ENCODE data around the gene EHD4.

EHD4 gene

GRCh38 chr15:41995476-41995855 is 23.1 kb upstream of the EHD4 start (continued):
- TF ChIP-seq ZBTB44 (tag by site-specific recombination; IDR thresholded peaks at IDR 0.05) (no peak), ZNF324 (tag by site-specific recombination; IDR thresholded peaks at IDR 0.05) (no peak), ZBTB48 (tag by site-specific recombination; IDR thresholded peaks at IDR 0.05) (no peak), ZIC2 (tag by site-specific recombination; IDR thresholded peaks at IDR 0.05) (no peak), GLI2 (tag by site-specific recombination; IDR thresholded peaks at IDR 0.05; ENCODE audit: borderline replicate concordance, low read depth) (no peak), HOXD13 (CRISPR knock-in tag; IDR thresholded peaks at IDR 0.05; ENCODE audit: borderline replicate concordance) (no peak), ZNF398 (tag by site-specific recombination; IDR thresholded peaks at IDR 0.05) (no peak), ZBTB21 (tag by site-specific recombination; IDR thresholded peaks at IDR 0.05) (no peak), ZNF555 (tag by site-specific recombination; conservative IDR thresholded peaks at IDR 0.05) (no peak)

GRCh38 chr15:41994772-41995475 is 22.6 kb upstream of the EHD4 start:
- Histone ChIP-seq H3K36me3 (ENCODE audit: control insufficient read depth in 2 of 2, insufficient read depth in 1 of 2, low read length in 2 of 2) (no peaks in the 10 kb centered on the region), H3K4me1 (ENCODE audit: control insufficient read depth, insufficient read depth, low read length) (no peaks in the 10 kb centered on the region), H3K4me3 (ENCODE audit: low read depth, low read length) (no peak overlapping the region), H3K9me3 (ENCODE audit: control insufficient read depth, insufficient read depth, low read depth, low read length) (no peaks in the 10 kb centered on the region), H3K27ac (ENCODE audit: extremely low read depth, low read depth, low read length) (no peak overlapping the region)
- ChIA-PET POLR2A (no interaction called here), CTCF (interaction anchor here (0.6 to 1.4 kb wide), 4 partner anchors 58 to 125 kb away, joined by 3 to 4 read pairs (median 4); no protein-coding TSS in a partner anchor)
- TF ChIP-seq OSR2 (tag by site-specific recombination; IDR thresholded peaks at IDR 0.05): no peak
- no peak for TF ChIP-seq ZBTB49 (tag by site-specific recombination; IDR thresholded peaks at IDR 0.05; ENCODE audit: low read depth)
- TF ChIP-seq ZIC2 (tag by site-specific recombination; IDR thresholded peaks at IDR 0.05): peak; percentile 75
- TF ChIP-seq GLIS1 (tag by site-specific recombination; IDR thresholded peaks at IDR 0.05): peak; percentile 19; the same call in 1 of the 2 replicates
- TF ChIP-seq ZNF600 (tag by site-specific recombination; IDR thresholded peaks at IDR 0.05): no peak
- TF ChIP-seq ZNF292 (tag by site-specific recombination; IDR thresholded peaks at IDR 0.05; ENCODE audit: borderline replicate concordance, low read depth): no peak
- TF ChIP-seq ELK4 (IDR thresholded peaks at IDR 0.05; ENCODE audit: borderline replicate concordance, low read depth, low read length): no peak
- TF ChIP-seq OVOL3 (tag by site-specific recombination; IDR thresholded peaks at IDR 0.05): no peak
- TF ChIP-seq ZNF76 (tag by site-specific recombination; IDR thresholded peaks at IDR 0.05; ENCODE audit: borderline replicate concordance, low read depth): no peak
- no peak for TF ChIP-seq PRDM6 (tag by site-specific recombination; IDR thresholded peaks at IDR 0.05)

All from HEK293 (cell line).